Measurements from ENCODE around the gene PRUNE2.
A peak's percentile ranks its signal among the peaks of the same experiment; 100 is the strongest.

The PRUNE2 gene

GRCh38 chr9:76701441-76702039 lies 204.4 kb downstream of the PRUNE2 start:
- no peak overlapping the region for H3K4me3 ChIP-seq (ENCODE audit: low read length)
- TF ChIP-seq, protein P1, sequence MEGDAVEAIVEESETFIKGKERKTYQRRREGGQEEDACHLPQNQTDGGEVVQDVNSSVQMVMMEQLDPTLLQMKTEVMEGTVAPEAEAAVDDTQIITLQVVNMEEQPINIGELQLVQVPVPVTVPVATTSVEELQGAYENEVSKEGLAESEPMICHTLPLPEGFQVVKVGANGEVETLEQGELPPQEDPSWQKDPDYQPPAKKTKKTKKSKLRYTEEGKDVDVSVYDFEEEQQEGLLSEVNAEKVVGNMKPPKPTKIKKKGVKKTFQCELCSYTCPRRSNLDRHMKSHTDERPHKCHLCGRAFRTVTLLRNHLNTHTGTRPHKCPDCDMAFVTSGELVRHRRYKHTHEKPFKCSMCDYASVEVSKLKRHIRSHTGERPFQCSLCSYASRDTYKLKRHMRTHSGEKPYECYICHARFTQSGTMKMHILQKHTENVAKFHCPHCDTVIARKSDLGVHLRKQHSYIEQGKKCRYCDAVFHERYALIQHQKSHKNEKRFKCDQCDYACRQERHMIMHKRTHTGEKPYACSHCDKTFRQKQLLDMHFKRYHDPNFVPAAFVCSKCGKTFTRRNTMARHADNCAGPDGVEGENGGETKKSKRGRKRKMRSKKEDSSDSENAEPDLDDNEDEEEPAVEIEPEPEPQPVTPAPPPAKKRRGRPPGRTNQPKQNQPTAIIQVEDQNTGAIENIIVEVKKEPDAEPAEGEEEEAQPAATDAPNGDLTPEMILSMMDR (conservative IDR thresholded peaks at IDR 0.05; ENCODE audit: low read depth, low read length): no peak
- DNase-seq (ENCODE audit: low read depth): peak; percentile 96

DNA sequence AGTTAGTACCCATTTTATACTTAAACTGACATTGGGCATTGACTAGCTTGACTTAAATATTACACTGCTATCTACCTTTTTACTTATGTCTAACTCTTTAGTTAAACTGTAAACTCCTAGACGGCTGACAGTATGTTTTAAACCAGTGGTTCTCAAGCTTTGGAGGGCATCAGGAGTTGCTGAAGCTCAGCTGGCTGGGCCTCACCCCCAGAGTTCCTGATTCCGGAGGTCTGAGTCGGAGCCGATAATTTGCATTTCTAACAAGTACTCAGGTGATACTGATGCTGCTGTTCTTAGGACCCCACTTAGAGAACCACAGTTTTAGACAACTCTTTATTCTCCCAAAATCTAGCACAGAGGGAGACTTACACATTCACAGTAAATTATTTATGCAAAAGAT lies 205.0 kb downstream of the PRUNE2 start:
- no peak for DNase-seq (ENCODE audit: low read depth)
- TF ChIP-seq, protein P1 (conservative IDR thresholded peaks at IDR 0.05; ENCODE audit: low read depth, low read length): no peak
- H3K4me3 ChIP-seq (ENCODE audit: low read length): no peak overlapping the region

GRCh38 chr9:76699971-76700370 lies 205.9 kb downstream of the PRUNE2 start:
- DNase-seq (ENCODE audit: low read depth): peak; percentile 65
- TF ChIP-seq, protein P1 (conservative IDR thresholded peaks at IDR 0.05; ENCODE audit: low read depth, low read length): no peak
- no peak overlapping the region for H3K4me3 ChIP-seq (ENCODE audit: low read length)

DNA sequence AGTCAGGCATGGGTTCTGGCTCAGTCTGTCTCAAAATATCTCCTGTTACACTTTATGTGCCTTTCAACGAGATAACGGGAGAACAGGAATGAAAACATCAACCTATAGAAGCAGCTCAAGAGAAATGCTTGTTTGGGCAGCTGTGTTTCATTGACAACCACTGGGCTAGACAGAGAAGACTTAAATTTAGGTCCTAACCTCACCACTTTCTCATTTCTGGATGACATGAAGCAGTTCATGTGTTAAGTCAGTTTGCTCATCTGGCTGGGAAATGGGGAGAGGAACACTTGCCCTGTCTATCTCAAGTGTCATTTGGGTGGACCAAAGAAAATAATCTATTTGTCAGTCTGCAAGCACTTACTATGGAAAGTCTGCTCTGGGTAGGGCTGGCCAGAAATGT lies 208.4 kb downstream of the PRUNE2 start:
- TF ChIP-seq, protein P1 (conservative IDR thresholded peaks at IDR 0.05; ENCODE audit: low read depth, low read length): no peak
- no peak overlapping the region for H3K4me3 ChIP-seq (ENCODE audit: low read length)
- DNase-seq (ENCODE audit: low read depth): no peak

DNA sequence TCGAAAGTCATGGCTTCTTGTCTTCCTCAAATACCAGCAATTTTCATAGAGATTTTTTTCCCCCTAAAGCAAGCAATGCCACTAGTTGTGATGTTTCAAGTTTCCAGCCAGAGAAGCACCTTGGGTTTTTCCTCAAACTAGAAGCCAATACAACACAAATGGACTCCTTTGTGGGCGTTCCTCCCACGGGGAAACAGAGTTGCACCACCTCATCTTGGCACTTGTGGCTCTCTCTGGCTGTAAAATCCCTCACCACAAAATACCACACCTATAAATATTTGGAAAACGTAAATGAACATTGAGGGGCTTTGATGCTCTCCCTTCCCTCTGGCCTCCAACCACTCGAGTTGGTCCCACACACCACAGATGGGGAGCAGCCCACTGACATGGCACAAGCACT lies 208.8 kb downstream of the PRUNE2 start:
- no peak overlapping the region for H3K4me3 ChIP-seq (ENCODE audit: low read length)
- no peak for DNase-seq (ENCODE audit: low read depth)
- TF ChIP-seq, protein P1 (conservative IDR thresholded peaks at IDR 0.05; ENCODE audit: low read depth, low read length): no peak

- TF ChIP-seq, protein P1 (conservative IDR thresholded peaks at IDR 0.05; ENCODE audit: low read depth, low read length): no peak
- no peak for DNase-seq (ENCODE audit: low read depth)
These were observed 212.0 kb downstream of the PRUNE2 start for GRCh38 chr9:76693912-76694311.

DNA sequence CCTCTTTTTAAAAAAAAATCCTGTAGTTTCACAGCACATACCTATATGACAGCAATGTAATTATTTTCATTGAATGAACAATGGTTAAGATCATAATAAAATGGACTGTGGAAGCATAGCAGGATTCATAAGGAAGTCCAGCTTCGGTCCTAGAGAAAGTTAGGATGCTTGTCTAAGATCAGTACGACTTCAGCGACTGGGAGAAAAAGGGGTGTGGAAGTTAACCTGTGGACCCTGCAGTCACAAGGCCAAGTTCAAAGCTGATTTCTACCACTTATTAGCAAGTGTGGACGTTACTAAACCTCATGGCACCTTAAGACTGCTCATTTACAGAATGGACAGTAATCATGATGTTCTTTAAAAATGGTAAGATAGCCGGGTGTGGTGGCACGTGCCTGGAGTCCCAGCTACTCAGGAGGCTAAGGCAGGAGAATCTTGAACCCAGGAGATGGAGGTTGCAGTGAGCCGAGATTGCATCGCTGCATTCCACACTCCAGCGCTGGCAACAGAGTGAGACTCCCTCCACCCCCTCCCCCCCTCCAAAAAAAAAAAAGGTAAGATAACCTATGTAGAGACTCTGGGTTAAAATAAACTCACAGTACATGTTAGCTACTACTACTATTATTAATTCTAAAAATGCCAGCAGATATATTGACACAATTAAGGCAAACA lies 213.3 kb downstream of the PRUNE2 start:
- H3K4me3 ChIP-seq (ENCODE audit: low read length): peak overlapping the region; percentile 85
- no peak for DNase-seq (ENCODE audit: low read depth)
- TF ChIP-seq, protein P1 (conservative IDR thresholded peaks at IDR 0.05; ENCODE audit: low read depth, low read length): no peak

More at GRCh38 chr9:76693912-76694311, 212.0 kb downstream of the PRUNE2 start:
- no peak overlapping the region for H3K4me3 ChIP-seq (ENCODE audit: low read length)

All from retinal pigment epithelial cell (primary cell).